GM20000 (cell line): ENCODE results near the gene PITX1.
"Not testable (repeated sequence)": the region's sequence is repeated elsewhere in the genome, so short reads cannot be mapped to it uniquely, and the experiment has no call there.

Experiments
- DNase-seq: peaks from one replicate; pipeline ENCODE4 v3.0.0; 2012; ENCODE audit warnings: low spot score
- CTCF ChIP-seq: IDR thresholded peaks from 2 replicates; pipeline ENCODE4 v1.5.1; 2012; ENCODE audit warnings: mild to moderate bottlenecking, control low read depth; ENCODE audit errors: extremely low read depth, missing control alignments

PITX1 gene

GRCh38 chr5:134994560-134995156 lies 39.4 kb downstream of the PITX1 start:
- TF ChIP-seq CTCF: no peak
- no peak for DNase-seq

- DNase-seq: no peak
- no peak for TF ChIP-seq CTCF
Measured at GRCh38 chr5:134993161-134993560, 40.9 kb downstream of the PITX1 start.

- no peak for TF ChIP-seq CTCF
- DNase-seq: no peak
Measured at GRCh38 chr5:134992148-134992547, 41.9 kb downstream of the PITX1 start.

- DNase-seq: not testable (repeated sequence)
Measured at GRCh38 chr5:134990183-134990582, 43.8 kb downstream of the PITX1 start.

GRCh38 chr5:134989266-134989830 lies 44.7 kb downstream of the PITX1 start:
- DNase-seq: no peak

GRCh38 chr5:134982230-134982629 lies 51.8 kb downstream of the PITX1 start:
- no peak for DNase-seq
- no peak for TF ChIP-seq CTCF

More at GRCh38 chr5:134989266-134989830, 44.7 kb downstream of the PITX1 start:
- no peak for TF ChIP-seq CTCF

GRCh38 chr5:134979416-134979815 lies 54.6 kb downstream of the PITX1 start:
- no peak for TF ChIP-seq CTCF
- DNase-seq: no peak
